ENCODE data around the gene TBL3.
"Not testable (repeated sequence)": the region's sequence is repeated elsewhere in the genome, so short reads cannot be mapped to it uniquely, and the experiment has no call there.

Gene TBL3

DNA sequence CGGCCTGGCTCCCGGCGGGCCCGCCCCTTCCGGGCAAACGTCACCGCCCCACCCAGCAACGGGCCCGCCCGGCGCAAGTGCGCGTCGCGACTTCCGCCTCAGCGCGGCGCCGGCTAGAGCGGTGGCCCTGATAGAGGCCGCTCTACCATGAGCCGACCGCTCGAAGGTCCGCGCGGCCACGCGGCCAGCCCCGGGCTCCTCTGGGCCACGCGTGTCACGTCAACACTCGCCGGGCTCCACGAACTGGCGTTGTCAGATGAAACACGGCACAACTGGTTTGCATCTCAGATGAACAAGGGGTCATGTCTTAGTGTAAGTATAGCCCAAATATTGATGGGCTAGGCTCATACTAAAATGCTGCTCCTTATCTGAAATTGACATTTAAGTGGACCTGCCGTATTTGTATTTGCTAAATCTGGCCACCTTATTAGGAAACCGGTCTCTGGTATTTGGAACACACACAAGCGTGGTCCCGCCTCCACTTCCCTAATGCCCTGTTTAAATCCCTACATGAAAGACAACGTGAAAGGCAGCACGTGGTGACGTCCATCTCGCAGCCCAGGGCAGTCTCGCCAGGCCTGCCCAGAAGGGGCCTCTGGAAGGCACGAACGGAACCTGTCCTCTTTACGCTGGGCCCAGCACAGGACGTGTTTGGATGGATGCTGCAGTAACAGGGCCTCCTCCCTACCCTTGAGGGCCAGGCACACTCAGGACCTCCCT lies 38.1 kb downstream of the TBL3 start, which contains the start of gene ZNF598:
Gene ZNF598, minus strand, starts transcription at position 31 of the 720 bp plus-strand sequence.
- H3K27ac ChIP-seq, result peak within 1 kb of the TSS; percentile 95
- no peak for DNase-seq (ENCODE audit: low read depth, low spot score)

DNA sequence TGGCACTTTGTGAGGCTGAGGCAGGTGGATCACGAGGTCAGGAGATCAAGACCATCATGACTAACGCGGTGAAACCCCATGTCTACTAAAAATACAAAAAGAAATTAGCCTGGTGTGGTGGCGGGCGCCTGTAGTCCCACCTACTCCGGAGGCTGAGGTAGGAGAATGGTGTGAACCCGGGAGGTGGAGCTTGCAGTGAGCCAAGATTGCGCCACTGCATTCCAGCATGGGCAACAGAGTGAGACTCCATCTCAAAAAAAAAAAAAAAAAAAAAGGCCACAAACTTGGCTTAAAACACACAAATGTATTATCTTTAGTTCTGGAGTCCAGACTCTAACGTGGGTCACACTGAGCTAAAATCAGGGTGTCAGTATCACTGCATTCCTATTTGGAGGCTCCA lies 39.9 kb downstream of the TBL3 start:
- DNase-seq (ENCODE audit: low read depth, low spot score); H3K27ac ChIP-seq: not testable (repeated sequence)

GRCh38 chr16:2013527-2013926 lies 41.7 kb downstream of the TBL3 start:
- no peak overlapping the region for H3K27ac ChIP-seq
- DNase-seq (ENCODE audit: low read depth, low spot score), result no peak

GRCh38 chr16:2015117-2015946 lies 43.5 kb downstream of the TBL3 start:
- H3K27ac ChIP-seq, result peak overlapping the region; percentile 79
- peak; percentile 75 for DNase-seq (ENCODE audit: low read depth, low spot score)

DNA sequence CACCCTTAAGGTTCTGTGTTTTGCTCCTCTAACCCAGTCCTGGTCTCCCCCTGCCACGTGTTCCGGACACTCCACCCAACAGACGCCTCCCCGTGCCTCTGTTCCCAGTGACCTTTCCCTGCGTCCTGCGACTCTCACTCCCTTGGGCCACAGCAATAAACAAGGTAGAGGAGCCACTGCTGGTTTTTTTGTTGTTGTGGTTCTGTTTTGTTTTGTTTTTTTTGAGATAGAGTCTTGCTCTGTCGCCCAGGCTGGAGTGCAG lies 44.0 kb downstream of the TBL3 start:
- DNase-seq (ENCODE audit: low read depth, low spot score), result no peak

GRCh38 chr16:2016407-2016922 lies 44.6 kb downstream of the TBL3 start:
- H3K27ac ChIP-seq, result peak overlapping the region; percentile 79
- DNase-seq (ENCODE audit: low read depth, low spot score), result no peak

More for the DNA sequence above, 44.0 kb downstream of the TBL3 start:
- peak overlapping the region; percentile 79 for H3K27ac ChIP-seq

DNA sequence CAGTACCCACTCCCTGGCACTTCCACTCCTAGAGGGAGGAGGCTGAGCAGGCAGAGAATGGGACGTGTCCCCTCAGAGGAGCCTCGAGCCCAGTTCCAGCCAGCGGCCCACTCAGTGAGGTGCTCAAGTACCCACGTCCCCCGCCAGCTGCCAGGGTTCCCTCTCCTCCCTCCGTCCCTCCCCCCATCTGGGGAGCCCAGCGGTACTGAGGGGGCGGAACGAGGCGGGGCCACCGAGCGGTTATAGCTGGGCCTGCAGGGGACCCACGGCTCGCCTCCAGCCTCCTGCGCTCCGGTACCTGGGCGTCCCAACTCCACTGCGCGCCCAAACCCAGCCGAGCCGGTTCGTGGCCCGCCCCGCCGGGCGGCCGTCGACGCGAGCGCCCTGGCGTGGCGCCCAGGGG lies 47.7 kb downstream of the TBL3 start, which contains the start of gene NPW:
Gene NPW, plus strand, starts transcription at position 268 of the 403 bp plus-strand sequence.
- H3K27ac ChIP-seq, result no peak within 1 kb of the TSS
- DNase-seq (ENCODE audit: low read depth, low spot score), result no peak

DNA sequence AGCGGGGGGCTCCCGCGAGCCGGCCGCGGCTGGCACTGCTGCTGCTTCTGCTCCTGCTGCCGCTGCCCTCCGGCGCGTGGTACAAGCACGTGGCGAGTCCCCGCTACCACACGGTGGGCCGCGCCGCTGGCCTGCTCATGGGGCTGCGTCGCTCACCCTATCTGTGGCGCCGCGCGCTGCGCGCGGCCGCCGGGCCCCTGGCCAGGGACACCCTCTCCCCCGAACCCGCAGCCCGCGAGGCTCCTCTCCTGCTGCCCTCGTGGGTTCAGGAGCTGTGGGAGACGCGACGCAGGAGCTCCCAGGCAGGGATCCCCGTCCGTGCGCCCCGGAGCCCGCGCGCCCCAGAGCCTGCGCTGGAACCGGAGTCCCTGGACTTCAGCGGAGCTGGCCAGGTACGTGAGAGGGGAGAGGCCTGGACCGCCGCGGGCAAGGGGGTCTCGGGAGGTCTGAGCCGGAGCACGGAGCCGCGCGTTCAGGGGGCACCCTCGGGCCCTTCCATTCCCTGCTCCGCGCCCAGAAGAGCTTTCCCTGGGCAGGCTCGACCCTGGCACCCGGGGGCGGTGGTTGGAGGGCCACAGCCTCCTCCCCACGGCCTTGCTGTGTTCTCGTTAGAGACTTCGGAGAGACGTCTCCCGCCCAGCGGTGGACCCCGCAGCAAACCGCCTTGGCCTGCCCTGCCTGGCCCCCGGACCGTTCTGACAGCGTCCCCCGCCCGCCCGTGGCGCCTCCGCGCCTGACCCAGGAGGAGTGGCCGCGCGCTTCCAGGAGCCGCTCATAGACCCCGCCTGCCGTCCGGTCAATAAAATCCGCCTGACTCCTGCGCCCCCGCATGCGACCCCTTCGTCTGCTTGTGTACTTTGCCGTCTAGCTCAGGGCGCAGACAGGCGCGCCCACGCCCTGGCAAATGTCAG lies 48.3 kb downstream of the TBL3 start:
- H3K27ac ChIP-seq, result no peak overlapping the region
- no peak for DNase-seq (ENCODE audit: low read depth, low spot score)

GRCh38 chr16:2022723-2023091 lies 50.9 kb downstream of the TBL3 start:
- no peak for DNase-seq (ENCODE audit: low read depth, low spot score)
- H3K27ac ChIP-seq, result no peak overlapping the region

- no peak for DNase-seq (ENCODE audit: low read depth, low spot score)
- no peak overlapping the region for H3K27ac ChIP-seq
Measured at GRCh38 chr16:2023092-2024031, 51.5 kb downstream of the TBL3 start.

DNA sequence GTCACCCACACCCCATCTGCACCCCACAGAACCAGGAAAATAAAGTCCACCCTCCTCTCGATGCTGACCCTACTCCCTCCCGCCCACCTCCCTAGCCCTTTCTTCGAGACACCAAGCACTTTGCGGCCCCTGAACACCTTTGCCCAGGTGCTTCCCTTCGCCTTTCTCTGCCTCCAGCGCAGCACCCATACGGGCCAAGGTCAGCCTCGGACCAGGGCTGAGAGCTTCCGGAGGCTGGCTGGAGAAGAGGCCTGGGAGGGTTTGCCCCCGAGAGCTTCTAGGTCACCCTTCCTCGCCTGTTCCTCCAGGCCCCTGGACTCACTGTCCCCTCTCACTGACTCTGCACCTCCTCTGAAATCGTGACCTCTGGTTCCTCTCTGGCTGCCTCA lies 52.2 kb downstream of the TBL3 start:
- DNase-seq (ENCODE audit: low read depth, low spot score), result no peak
- H3K27ac ChIP-seq, result no peak overlapping the region

GRCh38 chr16:2025251-2025650 lies 53.4 kb downstream of the TBL3 start:
- no peak for DNase-seq (ENCODE audit: low read depth, low spot score)
- H3K27ac ChIP-seq, result no peak overlapping the region

GRCh38 chr16:2025878-2026460 lies 54.1 kb downstream of the TBL3 start:
- DNase-seq (ENCODE audit: low read depth, low spot score), result no peak
- no peak overlapping the region for H3K27ac ChIP-seq

- H3K27ac ChIP-seq, result peak within 1 kb of the TSS; percentile 23
- DNase-seq (ENCODE audit: low read depth, low spot score), result no peak
Measured at GRCh38 chr16:2026461-2027023, 54.7 kb downstream of the TBL3 start, which contains the start of gene NHERF2. Gene NHERF2, plus strand, starts transcription at chr16:2026902. Its CDS starts 104 bp downstream, at chr16:2027006.

DNA sequence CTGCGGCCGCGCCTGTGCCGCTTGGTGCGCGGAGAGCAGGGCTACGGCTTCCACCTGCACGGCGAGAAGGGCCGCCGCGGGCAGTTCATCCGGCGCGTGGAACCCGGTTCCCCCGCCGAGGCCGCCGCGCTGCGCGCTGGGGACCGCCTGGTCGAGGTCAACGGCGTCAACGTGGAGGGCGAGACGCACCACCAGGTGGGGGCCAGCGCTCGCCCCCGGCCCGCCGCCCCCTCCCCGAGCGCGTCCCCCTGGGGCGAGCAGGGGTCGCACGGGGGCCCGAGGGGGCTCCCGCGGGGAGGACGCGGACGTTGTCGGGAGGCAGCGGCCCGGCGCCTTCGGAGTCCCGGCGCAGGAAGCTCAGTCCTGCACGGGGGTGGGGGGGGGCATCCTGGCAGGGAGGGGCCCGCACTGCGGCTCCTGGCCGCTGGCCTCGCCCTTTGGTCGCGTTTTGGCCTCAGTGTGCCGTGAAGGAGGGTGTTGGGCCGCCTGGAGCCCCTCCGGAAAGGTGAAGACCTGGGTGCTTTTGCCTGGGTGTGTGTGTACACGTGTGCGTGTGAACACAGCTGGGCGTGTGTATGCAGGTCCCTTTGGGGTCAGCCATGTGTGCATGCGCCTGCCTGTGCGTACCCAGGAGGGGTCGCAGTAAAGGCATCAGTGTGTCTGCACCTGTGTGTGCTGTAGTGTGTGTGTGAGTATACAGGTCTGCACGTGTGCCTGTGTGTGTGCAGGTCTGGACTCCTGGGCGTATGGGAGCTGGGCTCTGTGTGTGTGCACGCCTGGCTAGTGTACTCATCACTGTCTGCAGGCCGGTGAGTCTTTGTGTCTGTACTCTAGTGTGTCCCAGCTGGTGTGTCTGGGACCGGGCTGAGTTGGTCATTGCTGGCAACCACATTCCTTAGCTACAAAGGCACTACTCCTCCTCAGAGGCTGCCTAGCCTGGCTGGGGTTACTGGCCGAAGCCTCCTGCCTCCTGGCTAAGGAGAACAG lies 55.5 kb downstream of the TBL3 start:
- peak overlapping the region; percentile 23 for H3K27ac ChIP-seq
- no peak for DNase-seq (ENCODE audit: low read depth, low spot score)

- DNase-seq (ENCODE audit: low read depth, low spot score), result no peak
- no peak overlapping the region for H3K27ac ChIP-seq
Measured at GRCh38 chr16:2028146-2028545, 56.3 kb downstream of the TBL3 start.

GRCh38 chr16:2028620-2029220 lies 56.9 kb downstream of the TBL3 start:
- no peak for DNase-seq (ENCODE audit: low read depth, low spot score)
- no peak overlapping the region for H3K27ac ChIP-seq
